ENCODE data around the gene RUBCN.

Gene RUBCN

DNA sequence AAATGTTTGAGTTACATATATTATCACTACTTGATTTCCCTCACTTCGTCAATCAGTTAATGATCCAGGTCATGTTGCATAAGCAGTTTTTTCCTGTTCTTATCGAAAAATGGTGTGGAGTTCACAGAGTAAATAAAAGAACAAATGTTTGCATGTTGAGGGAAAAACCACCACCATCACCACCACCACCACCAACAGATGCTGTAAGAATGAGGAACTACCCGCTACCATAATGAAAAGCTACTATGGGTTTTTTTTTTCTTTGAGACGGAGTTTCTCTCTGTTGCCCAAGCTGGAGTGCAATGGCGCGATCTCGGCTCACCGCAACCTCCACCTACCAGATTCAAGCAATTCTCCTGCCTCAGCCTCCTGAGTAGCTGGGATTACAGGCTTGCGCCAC is 27.6 kb downstream of the RUBCN start:
- TF ChIP-seq ZNF8 (CRISPR knock-in tag; IDR thresholded peaks at IDR 0.05) (no peak), ISL1 (CRISPR knock-in tag; IDR thresholded peaks at IDR 0.05) (no peak), ZNF70 (CRISPR knock-in tag; IDR thresholded peaks at IDR 0.05) (no peak), RARB (CRISPR knock-in tag; IDR thresholded peaks at IDR 0.05) (no peak), ZC3H10 (CRISPR knock-in tag; IDR thresholded peaks at IDR 0.05) (no peak), TCF4 (CRISPR knock-in tag; IDR thresholded peaks at IDR 0.05; ENCODE audit: borderline replicate concordance) (no peak), ARNTL (CRISPR knock-in tag; IDR thresholded peaks at IDR 0.05; ENCODE audit: borderline replicate concordance, low read depth) (no peak), CSDC2 (CRISPR knock-in tag; IDR thresholded peaks at IDR 0.05) (no peak), BACH2 (CRISPR knock-in tag; IDR thresholded peaks at IDR 0.05; ENCODE audit: borderline replicate concordance) (no peak), ESRRG (CRISPR knock-in tag; IDR thresholded peaks at IDR 0.05) (no peak), TOX (CRISPR knock-in tag; IDR thresholded peaks at IDR 0.05; ENCODE audit: borderline replicate concordance) (no peak), ZFP30 (CRISPR knock-in tag; IDR thresholded peaks at IDR 0.05) (no peak), ZFP3 (CRISPR knock-in tag; IDR thresholded peaks at IDR 0.05) (no peak)
- TF ChIP-seq, protein P1, sequence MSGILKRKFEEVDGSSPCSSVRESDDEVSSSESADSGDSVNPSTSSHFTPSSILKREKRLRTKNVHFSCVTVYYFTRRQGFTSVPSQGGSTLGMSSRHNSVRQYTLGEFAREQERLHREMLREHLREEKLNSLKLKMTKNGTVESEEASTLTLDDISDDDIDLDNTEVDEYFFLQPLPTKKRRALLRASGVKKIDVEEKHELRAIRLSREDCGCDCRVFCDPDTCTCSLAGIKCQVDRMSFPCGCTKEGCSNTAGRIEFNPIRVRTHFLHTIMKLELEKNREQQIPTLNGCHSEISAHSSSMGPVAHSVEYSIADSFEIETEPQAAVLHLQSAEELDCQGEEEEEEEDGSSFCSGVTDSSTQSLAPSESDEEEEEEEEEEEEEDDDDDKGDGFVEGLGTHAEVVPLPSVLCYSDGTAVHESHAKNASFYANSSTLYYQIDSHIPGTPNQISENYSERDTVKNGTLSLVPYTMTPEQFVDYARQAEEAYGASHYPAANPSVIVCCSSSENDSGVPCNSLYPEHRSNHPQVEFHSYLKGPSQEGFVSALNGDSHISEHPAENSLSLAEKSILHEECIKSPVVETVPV (CRISPR knock-in tag; IDR thresholded peaks at IDR 0.05) = no peak
- no peak for ATAC-seq

GRCh38 chr3:197706658-197707057 is 30.0 kb downstream of the RUBCN start:
- ATAC-seq = no peak
- no peak for TF ChIP-seq ESRRG (CRISPR knock-in tag; IDR thresholded peaks at IDR 0.05)
- no peak for TF ChIP-seq ZNF70 (CRISPR knock-in tag; IDR thresholded peaks at IDR 0.05)
- no peak for TF ChIP-seq CSDC2 (CRISPR knock-in tag; IDR thresholded peaks at IDR 0.05)
- TF ChIP-seq CREB5 (CRISPR knock-in tag; IDR thresholded peaks at IDR 0.05; ENCODE audit: low read depth) = no peak
- TF ChIP-seq RARB (CRISPR knock-in tag; IDR thresholded peaks at IDR 0.05) = no peak
- TF ChIP-seq ISL1 (CRISPR knock-in tag; IDR thresholded peaks at IDR 0.05) = no peak
- no peak for TF ChIP-seq ZC3H10 (CRISPR knock-in tag; IDR thresholded peaks at IDR 0.05)
- no peak for TF ChIP-seq OSR1 (CRISPR knock-in tag; IDR thresholded peaks at IDR 0.05)
- TF ChIP-seq ARNTL (CRISPR knock-in tag; IDR thresholded peaks at IDR 0.05; ENCODE audit: borderline replicate concordance, low read depth) = no peak
- no peak for TF ChIP-seq POU6F1 (CRISPR knock-in tag; IDR thresholded peaks at IDR 0.05; ENCODE audit: borderline replicate concordance, low read depth)

GRCh38 chr3:197701841-197702240 is 34.9 kb downstream of the RUBCN start:
- no peak for ATAC-seq
- TF ChIP-seq GLIS3 (CRISPR knock-in tag; IDR thresholded peaks at IDR 0.05) = no peak
- no peak for TF ChIP-seq OSR1 (CRISPR knock-in tag; IDR thresholded peaks at IDR 0.05)
- no peak for TF ChIP-seq SNAI2 (CRISPR knock-in tag; IDR thresholded peaks at IDR 0.05)
- no peak for TF ChIP-seq TSHZ2 (CRISPR knock-in tag; IDR thresholded peaks at IDR 0.05)
- no peak for TF ChIP-seq ZNF8 (CRISPR knock-in tag; IDR thresholded peaks at IDR 0.05)
- TF ChIP-seq ESRRG (CRISPR knock-in tag; IDR thresholded peaks at IDR 0.05) = no peak
- no peak for TF ChIP-seq RARB (CRISPR knock-in tag; IDR thresholded peaks at IDR 0.05)
- no peak for TF ChIP-seq TCF4 (CRISPR knock-in tag; IDR thresholded peaks at IDR 0.05; ENCODE audit: borderline replicate concordance)
- TF ChIP-seq ISL1 (CRISPR knock-in tag; IDR thresholded peaks at IDR 0.05) = no peak
- no peak for TF ChIP-seq ZFP30 (CRISPR knock-in tag; IDR thresholded peaks at IDR 0.05)
- TF ChIP-seq ZC3H10 (CRISPR knock-in tag; IDR thresholded peaks at IDR 0.05) = no peak
- no peak for TF ChIP-seq ZNF565 (CRISPR knock-in tag; conservative IDR thresholded peaks at IDR 0.05; ENCODE audit: low read depth)
- TF ChIP-seq PPARA (CRISPR knock-in tag; IDR thresholded peaks at IDR 0.05; ENCODE audit: borderline replicate concordance) = no peak
- no peak for TF ChIP-seq TOX (CRISPR knock-in tag; IDR thresholded peaks at IDR 0.05; ENCODE audit: borderline replicate concordance)
- no peak for TF ChIP-seq ZNF70 (CRISPR knock-in tag; IDR thresholded peaks at IDR 0.05)
- TF ChIP-seq, protein P2, sequence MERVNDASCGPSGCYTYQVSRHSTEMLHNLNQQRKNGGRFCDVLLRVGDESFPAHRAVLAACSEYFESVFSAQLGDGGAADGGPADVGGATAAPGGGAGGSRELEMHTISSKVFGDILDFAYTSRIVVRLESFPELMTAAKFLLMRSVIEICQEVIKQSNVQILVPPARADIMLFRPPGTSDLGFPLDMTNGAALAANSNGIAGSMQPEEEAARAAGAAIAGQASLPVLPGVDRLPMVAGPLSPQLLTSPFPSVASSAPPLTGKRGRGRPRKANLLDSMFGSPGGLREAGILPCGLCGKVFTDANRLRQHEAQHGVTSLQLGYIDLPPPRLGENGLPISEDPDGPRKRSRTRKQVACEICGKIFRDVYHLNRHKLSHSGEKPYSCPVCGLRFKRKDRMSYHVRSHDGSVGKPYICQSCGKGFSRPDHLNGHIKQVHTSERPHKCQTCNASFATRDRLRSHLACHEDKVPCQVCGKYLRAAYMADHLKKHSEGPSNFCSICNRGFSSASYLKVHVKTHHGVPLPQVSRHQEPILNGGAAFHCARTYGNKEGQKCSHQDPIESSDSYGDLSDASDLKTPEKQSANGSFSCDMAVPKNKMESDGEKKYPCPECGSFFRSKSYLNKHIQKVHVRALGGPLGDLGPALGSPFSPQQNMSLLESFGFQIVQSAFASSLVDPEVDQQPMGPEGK (CRISPR knock-in tag; IDR thresholded peaks at IDR 0.05; ENCODE audit: borderline replicate concordance) = no peak
- TF ChIP-seq CREB5 (CRISPR knock-in tag; IDR thresholded peaks at IDR 0.05; ENCODE audit: low read depth) = no peak
